Measurements from ENCODE around the gene SLC26A4.

DNA sequence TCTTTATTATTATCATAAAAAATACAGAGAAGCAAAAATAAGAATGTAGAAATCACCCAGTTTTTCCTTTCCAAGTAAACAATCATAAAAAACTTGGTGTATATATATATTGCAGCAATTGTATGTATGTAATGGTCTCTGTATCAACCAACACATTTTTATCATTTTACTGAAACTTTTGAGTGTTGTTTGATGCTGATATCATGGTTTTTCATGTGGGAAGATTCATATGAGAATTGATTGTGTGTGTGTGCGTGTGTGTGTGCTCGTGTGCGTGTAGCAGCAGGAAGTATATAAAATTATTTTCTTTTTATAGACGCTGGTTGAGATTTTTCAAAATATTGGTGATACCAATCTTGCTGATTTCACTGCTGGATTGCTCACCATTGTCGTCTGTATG lies 22.3 kb downstream of the SLC26A4 start:
- TF ChIP-seq, protein P1, sequence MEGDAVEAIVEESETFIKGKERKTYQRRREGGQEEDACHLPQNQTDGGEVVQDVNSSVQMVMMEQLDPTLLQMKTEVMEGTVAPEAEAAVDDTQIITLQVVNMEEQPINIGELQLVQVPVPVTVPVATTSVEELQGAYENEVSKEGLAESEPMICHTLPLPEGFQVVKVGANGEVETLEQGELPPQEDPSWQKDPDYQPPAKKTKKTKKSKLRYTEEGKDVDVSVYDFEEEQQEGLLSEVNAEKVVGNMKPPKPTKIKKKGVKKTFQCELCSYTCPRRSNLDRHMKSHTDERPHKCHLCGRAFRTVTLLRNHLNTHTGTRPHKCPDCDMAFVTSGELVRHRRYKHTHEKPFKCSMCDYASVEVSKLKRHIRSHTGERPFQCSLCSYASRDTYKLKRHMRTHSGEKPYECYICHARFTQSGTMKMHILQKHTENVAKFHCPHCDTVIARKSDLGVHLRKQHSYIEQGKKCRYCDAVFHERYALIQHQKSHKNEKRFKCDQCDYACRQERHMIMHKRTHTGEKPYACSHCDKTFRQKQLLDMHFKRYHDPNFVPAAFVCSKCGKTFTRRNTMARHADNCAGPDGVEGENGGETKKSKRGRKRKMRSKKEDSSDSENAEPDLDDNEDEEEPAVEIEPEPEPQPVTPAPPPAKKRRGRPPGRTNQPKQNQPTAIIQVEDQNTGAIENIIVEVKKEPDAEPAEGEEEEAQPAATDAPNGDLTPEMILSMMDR (IDR thresholded peaks at IDR 0.05; ENCODE audit: borderline replicate concordance, extremely low read depth, low read length, poor library complexity, severe bottlenecking): no peak
- TF ChIP-seq EZH2 (IDR thresholded peaks at IDR 0.05; ENCODE audit: borderline replicate concordance, low read depth, low read length, severe bottlenecking): no peak
